HG03378 (cell line): ENCODE measurements around the gene TMEM190.

Source experiments
- ATAC-seq: cut with Tn5 transposase; IDR thresholded peaks from one replicate; pipeline ENCODE4 v1.9.1; 2021; ENCODE audit warnings: mild to moderate bottlenecking, moderate library complexity; ENCODE audit not compliant: unreplicated experiment

Gene TMEM190

DNA sequence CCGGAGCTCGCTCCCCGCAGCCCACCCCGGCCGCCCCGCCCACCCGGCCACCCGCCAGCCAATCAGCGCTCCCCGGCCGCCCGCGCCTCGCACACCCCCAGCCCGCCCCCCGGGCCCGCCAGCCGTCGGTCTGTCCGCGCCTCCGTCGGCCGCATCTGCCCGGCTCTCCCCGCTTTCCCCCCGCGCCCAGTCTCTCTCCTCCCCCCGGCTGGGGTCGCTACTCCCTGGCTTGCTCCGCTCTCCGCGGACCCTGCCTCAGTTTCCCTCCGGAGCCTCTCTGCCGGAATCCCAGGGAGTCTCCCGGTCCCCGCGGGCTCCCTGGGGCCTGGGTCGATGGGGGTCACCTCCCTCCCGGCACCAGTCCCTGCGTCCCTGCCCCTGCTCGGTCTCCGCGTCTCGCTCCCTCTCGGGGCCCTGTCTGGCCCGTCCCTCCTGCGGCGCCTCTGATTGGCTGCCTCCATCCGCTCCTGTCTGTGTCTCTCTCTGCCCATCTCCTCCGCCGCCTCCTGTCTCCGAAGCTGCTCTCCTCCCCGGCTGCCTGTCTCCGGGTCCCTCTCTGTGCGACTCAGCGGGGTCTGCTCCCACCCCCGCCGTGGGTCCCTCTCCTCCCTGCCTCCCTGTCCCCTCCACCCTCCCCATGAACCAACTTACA lies 6.8 kb upstream of the TMEM190 start:
- ATAC-seq, result no peak

DNA sequence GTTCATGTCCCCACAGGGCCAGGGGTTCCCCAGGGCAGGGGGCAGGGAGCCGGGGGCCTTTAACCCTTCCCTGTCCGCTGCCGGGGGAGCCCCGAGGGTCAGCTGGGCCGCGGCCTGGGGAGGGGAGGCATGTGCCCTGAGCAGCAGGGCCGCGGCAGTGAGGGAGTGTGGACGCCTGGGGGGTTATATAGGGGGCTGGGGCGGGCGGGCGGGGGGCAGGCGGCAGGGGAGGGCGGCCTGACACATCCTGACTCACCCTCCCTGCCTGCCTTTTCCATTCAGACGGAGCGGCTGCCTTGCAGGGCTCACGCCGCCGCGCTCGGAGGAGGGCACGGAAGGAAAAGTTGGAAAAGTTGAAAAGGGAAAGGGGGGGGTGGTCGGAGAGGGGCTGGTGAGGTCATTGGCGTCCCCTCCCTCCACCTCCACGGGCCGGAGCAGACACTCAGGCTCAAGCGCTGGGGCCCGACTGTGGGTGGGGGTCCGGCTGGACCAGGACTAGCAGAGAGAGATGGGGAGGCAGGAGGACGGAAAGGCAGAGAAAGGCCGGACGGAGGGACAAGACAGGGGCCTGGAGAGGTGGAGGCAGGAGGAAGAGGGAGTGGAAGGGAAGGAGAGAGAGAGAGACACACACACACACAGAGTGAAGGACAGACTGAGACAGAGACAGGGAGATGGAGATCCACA lies 6.2 kb upstream of the TMEM190 start, which contains the start of gene IL11:
Gene IL11, minus strand, starts transcription at position 159 of the 684 bp plus-strand sequence. Its CDS starts 153 bp downstream, at position 6.
- ATAC-seq, result no peak

DNA sequence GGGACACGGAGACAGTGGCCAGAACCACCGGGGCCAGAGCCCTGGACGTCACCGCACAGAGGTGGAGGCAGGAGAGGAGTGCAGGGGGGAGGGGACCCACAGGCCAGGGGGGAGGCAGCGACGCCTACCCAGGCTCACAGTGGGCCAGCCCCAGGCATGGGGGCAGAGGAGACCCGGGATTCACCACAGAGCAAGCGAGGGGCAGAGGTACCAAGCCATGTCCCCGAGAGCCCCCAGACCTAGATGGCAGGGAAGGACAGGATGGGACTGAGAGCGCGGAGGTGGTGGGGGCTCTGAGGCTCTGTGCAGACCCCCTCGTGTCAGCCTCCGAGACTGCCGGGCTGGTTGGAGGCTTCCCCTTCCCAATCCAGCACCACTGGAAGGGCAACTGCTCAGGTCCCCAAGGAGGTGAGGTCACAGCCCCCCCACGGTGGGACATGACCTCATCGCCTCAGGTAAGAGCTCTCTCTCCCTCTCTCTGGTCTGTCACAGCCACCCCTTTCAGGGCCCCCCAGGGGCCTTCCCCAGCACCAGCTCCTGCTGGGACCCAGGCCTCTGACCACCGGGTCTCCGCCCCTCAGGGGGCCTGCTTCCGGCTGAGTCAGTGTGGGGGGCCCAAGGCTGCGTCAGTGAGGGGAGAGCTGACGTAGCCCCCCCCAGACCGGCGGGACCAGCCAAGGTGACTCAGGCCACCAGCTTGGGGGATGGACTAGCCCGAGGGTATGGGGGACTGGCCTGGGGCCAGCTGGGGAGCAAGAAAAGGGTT lies 4.1 kb upstream of the TMEM190 start:
- ATAC-seq, result no peak

DNA sequence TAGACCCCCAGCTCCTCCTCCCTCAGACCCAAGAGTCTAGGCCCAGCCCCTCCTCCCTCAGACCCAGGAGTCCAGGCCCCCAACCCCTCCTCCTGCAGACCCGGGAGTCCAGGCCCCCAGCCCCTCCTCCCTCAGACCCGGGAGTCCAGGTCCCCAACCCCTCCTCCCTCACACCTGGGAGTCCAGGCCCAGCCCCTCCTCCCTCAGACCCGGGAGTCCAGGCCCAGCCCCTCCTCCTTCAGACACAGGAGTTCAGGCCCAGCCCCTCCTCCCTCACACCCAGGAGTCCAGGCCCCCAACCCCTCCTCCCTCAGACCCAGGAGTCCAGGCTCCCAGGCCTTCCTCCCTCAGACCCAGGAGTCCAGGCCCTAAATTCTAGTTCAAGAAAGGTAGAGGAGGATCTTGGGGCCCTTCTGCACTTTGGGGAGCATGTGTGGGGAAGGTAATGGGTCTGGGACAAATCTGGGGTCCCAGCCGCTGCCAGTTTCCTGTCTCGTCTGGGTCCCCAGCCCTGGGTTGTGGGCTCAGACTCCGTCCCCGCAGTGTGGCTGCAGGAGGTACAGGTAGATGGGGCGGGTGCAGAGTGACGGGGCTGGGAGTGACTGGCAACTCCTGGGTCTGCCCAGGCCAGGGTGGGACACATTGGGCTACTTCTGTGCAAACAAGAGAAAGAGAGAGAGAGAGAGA lies 3.2 kb upstream of the TMEM190 start:
- ATAC-seq, result no peak

DNA sequence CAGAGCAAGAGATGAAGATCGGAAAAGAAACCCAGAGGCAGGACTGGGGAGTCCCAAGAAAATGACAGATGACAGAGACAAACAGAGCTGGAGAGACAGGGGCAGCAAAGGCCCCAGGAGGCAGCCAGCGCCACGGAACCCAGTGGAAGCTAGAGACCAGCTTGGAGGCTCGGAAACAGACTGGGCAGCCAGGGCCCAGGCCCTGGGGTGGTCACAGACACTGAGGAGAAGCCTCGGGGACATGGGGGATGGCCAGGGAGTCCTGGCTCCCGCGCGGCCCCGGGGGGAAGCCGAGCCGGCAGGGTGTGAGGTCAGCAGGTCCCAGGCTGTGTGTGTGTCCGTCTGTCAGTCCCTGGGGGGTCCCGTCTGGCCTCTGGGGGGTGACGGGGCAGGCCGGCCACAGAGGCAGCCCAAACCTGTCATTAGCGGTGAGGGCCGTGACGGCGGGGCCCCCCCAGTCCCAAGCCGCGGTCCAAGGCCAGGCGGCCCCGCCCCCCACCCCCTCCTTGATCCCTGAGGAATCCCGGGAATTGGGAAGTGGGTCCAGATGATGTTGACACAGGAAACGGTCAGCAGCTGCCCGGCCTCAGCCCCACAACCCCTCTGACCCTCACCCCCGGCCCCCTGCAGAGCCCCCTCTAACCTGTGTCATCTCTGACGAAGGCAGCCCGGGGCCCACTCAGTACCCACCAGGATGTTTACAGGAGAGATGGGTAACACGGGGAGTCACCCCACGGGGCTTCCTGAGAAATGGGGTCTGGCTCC lies 2.5 kb upstream of the TMEM190 start:
- no peak for ATAC-seq

DNA sequence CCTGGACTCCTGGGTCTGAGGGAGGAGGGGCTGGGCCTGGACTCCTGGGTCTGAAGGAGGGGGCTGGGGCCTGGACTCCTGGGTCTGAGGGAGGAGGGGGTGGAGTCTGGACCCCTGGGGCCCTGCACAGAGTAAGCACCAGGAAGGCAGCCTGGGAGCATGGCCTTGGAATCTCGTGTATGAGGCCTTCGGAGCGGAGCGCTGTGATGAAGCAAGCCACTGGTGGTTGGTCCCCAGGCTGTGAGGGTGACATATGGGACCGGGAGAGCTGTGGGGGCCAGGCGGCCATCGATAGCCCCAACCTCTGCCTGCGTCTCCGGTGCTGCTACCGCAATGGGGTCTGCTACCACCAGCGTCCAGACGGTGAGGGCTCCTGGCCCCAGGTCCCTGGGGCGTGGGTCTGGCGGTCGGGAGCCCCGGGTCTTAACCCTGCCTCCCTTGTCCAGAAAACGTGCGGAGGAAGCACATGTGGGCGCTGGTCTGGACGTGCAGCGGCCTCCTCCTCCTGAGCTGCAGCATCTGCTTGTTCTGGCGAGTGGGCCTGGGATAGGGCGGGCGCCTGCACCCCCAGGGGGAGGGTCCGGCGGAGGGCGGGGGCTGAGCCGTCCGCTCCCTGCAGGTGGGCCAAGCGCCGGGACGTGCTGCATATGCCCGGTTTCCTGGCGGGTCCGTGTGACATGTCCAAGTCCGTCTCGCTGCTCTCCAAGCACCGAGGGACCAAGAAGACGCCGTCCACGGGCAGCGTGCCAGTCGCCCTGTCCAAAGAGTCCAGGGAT lies 918 bp downstream of the TMEM190 start:
- ATAC-seq, result no peak

DNA sequence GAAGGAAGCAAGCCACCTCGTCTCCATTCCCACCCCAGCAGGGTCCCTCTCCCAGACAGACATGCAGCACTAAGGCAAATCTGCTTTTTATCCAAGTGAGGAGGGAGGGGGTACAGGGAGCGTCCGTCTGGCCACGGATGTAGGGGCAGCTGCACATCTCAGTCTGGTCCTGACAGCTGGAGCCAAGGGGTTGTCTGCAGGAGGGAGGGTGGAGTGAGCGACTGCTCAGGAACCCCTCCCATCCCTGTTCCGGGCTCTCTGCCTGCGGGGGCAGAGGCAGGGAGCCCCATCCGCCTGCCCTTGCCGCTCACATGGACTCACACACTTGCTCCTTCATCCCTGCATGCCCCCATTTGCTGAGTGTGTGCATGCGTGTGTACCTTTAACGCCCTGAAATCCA lies 2.5 kb downstream of the TMEM190 start:
- ATAC-seq, result no peak

DNA sequence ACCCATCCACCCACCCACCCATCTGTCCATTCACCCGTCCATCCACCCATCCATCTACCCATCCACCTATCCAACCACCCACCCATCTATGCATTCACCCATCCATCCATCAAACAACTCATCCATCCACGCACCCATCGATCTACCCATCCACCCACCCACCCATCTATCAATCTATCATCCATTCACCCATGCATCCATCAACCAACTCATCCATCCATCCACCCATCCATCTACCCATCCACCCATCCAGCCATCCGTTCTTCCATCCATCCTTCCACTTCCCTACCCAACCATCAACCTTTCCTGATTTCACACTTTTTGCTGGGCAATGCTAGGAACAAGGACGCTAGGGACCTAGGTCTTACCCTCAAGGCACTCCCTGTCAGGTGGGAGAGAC lies 5.4 kb downstream of the TMEM190 start:
- ATAC-seq, result no peak

DNA sequence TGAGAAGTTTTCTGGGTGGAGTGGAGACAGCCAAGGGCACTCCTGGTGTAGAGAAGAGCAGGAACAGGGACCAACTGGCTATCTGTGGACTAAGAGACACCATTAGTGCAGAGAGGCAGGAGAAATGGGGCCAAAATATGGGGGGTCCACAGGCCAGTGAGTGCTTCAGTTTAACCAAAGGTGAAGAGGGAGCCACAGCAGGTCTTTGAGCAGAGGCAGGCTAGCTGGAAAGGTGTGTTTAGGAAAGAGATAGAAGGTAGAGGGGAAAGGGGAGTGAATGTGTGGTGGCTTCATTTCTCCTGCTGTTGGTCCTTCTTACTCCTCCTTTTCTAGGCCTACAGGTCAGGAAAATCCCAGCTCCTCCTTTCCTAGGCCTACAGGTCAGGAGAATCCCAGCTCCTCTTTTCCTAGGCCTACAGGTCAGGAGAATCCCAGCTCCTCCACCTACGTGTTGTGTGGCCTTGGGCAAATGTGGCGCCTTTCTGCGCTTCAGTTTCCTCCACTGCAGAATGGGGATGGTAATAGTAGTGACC lies 6.0 kb downstream of the TMEM190 start:
- ATAC-seq, result no peak

DNA sequence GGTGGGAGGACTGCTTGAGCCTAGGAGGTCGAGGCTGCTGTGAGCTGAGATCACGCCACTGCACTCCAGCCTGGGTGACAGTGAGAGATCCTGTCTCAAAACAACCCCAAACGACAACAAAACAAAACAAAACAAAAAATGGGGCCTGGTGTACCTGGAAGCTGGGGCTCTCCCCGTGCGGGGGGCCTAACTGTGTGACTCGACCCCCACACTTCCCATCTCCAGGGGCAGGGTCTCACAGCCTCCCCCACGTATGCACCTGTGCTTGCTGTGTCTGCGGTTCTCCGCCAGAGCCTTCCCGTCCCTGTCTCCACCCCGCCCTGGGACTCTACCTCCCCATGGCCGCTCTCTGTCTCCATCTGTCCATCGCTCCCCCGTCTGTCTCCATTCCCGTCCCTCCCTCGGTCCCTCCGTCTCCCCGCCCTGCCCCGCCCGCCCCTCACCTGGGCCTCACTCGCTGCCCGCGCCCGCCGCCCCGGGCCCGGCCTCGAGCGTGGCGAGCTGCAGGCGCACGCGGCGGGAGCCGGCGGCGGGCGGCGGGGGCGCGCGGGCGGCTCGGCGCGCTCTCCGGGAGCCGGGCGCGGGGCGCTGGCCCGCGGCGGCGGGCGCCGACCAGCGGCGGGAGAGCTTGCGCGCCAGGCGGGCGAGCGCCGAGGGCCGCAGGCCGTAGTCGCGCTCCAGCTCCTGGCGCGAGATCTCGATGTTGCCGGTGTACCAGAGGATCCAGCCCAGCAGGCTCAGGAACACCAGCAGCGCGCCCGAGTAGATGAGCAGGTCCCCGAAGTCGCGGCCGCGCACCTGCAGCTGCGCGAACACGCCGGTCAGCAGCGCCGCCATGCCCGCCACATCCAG lies 6.9 kb downstream of the TMEM190 start:
- no peak for ATAC-seq

DNA sequence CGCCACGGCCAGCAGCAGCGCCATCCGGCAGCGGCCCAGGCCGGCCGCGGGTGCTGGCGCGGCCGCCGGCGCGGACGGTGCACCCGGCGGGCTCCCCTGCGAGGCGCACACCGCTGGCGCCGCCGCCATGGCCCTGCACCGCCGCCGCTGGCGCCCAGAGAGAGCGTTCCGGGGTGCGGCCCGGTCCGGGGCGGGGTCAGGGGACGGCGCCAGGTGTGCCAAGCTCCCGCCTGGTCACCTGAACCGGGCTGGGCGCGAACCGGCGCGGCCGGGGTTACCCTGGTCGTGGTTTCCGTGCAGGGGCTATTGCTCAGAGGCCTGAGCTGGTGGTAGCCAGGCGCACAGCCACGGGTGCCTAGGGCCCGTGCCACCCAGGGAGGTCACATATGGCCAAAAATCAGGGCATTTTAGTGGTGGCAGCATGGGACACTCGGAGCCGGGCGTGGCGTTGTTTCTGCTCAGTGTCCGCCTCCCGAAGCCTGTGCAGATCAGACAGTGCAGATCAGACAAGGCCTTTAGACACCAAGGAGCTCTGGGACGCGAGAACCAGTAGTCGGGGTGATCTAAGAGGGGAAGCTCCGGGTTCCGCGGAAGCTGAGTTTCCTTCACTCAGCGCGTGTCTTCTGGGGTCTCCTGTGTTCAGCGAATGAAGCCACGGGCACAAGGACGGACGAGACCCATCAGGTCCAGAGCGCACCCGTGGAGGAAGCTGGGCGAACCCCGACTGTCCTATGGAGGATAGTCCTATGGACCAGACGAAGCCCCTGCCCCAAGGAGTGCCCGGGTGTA lies 7.7 kb downstream of the TMEM190 start, which contains the start of gene TMEM238:
Gene TMEM238, minus strand, starts transcription at position 162 of the 789 bp plus-strand sequence. Its CDS starts 33 bp downstream, at position 129.
- ATAC-seq, result no peak

DNA sequence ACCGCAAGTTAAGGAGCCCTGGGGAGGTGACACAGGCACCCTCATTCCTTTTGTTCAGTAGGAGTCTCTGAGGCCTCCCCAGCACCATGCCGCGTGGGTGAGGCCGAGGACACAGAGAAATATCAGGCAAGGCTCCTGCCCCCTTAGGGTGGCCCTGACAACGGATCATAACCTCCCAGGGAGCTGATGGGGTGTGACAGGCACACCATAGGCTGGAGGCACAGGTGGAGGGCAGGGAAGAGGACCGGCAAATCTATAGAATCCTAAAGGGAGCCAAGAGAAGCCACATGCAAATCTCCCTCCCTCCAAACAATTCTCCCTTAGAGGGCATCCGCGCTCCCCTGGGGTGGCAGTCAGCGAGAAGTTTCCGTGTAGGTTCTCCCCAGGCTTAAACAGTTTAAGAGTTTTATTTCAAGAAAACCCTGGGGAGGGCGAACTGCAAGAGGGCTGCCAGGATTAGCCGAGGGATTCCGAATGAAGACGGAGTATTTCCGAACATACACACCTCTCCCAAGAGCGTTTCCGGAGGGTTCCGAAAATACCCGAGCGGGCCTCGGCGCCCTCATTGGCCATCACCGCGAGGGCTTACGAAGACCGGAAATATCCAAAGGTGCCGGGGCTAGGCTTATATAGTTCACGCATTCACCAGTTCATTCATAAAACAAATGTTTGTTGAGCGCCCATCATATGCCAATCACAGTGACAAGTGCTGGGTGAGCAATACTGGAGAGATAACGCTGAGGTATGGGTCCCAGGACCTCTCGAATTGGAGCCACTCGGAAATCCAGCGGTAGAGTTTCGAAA lies 8.5 kb downstream of the TMEM190 start:
- peak; percentile 63 for ATAC-seq

DNA sequence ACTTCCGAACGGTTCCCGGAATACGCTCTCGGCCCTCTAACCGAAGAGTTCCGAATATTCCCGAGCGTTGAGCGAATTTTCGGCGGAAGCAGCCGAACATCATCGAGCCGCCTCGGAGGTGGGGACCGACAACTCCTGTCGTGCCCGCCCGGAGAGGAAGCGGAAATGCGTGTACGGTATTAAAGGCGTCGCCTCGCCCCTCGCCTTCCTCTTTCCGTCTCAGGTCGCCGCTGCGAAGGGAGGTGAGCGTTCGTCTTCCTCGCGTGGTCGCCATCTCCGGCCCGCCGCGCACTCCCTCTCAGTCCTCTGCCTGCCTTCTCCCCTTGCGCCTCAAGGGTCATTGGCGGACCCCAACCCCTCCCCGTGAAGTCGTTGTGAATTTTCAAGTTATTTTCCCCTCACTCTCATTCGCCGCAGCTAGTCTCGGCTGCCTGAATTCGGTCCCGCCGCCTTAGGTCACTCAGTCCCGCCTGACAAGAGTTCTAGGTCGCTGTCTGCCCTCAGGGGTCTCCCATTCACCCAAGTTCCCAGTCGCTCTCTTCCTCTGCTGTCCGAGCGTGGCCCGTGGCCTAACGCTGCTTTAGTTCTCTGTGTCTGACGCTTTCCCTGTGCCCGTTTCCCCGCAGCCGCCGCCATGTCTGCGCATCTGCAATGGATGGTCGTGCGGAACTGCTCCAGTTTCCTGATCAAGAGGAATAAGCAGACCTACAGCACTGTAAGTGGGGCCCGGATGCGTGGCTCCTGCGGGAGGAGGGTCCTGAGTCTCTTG lies 9.3 kb downstream of the TMEM190 start, which contains the start of gene RPL28:
Gene RPL28, plus strand, starts transcription at position 209 of the 769 bp plus-strand sequence. Its CDS starts 426 bp downstream, at position 635.
- peak; percentile 58 for ATAC-seq

DNA sequence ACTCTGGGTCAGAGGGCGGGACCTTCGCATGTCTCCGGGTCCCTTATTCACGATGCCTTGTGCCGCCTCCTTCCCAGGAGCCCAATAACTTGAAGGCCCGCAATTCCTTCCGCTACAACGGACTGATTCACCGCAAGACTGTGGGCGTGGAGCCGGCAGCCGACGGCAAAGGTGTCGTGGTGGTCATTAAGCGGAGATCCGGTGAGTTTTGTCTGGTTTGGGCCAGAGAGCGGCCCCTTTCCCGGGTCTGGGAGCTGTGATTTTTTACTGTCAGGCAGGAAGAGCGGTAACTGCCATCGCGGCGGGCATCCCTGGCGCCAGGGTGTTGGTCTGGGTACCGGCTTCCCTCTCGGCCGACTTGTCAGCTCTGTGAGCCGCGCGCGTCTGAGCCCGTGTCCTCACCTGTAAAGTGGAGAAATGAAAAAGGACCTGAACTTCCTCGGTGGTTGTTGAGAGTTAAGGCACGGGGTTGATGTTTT lies 9.9 kb downstream of the TMEM190 start:
- ATAC-seq, result no peak

DNA sequence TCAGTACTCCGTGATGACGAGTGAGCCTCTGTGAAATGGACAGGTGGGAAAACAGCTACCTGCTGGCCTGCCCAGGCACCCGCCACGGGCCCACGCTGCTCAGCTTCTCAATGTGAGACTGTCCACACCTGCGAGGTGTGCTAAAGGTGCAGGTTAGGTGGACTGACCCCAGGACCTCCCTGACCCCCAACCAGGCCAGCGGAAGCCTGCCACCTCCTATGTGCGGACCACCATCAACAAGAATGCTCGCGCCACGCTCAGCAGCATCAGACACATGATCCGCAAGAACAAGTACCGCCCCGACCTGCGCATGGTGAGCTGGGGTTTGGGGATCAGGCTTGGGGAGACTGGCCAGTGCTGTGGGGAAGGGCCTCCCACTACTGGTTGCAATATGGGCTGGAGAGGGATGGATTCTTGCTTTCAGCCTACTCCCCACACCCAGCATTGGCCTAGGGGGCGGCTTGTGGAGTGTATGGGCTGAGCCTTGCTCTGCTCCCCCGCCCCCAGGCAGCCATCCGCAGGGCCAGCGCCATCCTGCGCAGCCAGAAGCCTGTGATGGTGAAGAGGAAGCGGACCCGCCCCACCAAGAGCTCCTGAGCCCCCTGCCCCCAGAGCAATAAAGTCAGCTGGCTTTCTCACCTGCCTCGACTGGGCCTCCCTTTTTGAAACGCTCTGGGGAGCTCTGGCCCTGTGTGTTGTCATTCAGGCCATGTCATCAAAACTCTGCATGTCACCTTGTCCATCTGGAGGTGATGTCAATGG lies 11.3 kb downstream of the TMEM190 start:
- ATAC-seq, result no peak
